Stimulated activated CD4-positive, alpha-beta T cell treated with anti-CD3 and anti-CD28 coated beads, Interleukin-12 subunit alpha, Interleukin-12 subunit beta, amount 100 ng/mL, for 48 hours (primary cell): ENCODE measurements around the gene TTLL6.

Source experiments
- DNase-seq, 3 donors: peaks; one replicate each; pipeline ENCODE4 v3.0.0-alpha.2; 2020; ENCODE audit warnings: low read depth in 2 of 3, low spot score in 1 of 3

TTLL6 gene

DNA sequence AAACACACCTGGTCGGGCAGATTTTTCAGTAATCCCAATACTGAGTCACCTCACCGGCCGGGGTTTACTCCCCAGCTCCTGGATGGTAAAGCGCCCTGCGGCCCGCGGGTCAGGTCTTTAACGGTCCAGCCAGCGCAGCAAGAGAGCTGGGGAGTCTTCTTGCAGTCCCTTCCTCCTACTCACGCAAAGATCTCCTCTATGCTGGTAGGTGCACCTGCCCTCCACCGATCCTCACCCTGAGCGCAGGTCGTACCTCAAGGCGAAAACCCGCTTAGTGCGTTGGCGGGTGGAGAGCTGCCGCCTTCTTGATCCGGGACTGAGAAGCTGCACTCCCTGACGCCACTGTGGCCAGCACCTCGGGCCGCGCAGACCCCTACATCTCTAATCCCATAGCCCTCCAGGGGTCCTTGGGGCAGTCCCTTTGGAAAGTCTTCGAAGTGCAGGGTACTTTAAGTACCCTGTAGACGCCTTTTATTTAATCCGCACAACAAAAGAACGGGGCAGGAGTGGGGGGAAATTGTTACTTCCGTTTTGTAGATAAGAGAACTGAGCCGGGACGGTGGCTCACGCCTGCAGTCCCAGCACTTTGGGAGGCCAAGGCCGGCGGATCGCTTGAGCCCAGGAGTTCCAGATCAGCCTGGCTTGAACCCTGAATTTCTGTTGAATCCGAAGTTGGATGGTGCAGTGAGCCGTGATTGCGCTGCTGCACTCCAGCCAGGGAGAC lies 78.1 kb downstream of the TTLL6 start:
- DNase-seq: no peak

DNA sequence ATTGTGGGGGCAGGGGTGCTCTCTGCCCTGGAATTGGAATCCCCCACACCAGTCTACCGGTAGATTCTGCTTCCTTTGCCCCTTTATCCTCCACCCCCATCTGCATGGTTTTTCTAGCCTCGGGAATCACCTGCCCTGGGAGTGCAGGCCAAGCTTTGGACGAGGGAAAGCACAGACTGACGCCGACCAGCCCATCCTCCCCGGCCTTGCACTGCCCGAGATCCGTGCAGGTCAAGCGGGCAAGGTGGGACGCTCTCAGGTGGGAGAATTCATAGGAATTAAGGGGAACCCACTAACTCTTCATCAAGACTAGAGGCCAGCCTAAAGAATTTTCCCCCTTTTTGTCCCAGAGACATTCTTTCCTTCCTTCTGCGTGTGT lies 78.6 kb downstream of the TTLL6 start:
- DNase-seq: no peak

DNA sequence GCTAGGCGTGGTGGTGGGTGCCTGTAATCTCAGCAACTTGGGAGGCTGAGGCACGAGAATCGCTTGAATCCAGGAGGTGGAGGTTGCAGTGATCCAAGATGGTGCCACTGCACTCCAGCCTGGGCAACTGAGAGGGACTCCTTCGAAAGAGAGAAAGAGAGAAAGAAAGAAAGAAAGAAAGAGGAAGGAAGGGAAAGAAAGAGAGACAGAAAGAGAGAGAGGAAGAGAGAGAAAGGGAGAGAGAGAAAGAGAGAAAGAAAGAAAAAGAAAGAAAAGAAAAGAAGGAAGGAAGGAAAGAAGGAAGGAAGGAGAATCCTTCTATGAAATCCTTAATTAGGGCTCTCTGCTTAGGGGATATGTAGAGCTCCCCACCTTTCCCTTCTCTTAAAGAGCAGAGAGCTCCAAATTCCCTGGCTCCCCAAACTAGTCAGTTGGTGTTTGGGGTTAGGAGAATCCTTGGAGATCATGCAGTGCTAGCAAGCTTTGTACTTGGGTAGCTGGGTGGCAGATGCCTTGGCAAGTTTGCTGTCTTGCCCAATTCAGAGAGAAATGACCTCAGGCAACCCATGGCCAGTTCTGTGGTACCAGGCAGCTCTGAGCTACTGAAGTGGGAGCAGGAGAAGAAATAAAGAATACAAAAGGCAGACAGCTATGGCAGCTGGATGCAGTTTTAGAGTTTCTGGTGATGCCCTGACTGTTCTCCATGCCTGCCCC lies 79.5 kb downstream of the TTLL6 start:
- DNase-seq: no peak

- DNase-seq: no peak
Observed at GRCh38 chr17:48735062-48735351, 82.0 kb downstream of the TTLL6 start.

DNA sequence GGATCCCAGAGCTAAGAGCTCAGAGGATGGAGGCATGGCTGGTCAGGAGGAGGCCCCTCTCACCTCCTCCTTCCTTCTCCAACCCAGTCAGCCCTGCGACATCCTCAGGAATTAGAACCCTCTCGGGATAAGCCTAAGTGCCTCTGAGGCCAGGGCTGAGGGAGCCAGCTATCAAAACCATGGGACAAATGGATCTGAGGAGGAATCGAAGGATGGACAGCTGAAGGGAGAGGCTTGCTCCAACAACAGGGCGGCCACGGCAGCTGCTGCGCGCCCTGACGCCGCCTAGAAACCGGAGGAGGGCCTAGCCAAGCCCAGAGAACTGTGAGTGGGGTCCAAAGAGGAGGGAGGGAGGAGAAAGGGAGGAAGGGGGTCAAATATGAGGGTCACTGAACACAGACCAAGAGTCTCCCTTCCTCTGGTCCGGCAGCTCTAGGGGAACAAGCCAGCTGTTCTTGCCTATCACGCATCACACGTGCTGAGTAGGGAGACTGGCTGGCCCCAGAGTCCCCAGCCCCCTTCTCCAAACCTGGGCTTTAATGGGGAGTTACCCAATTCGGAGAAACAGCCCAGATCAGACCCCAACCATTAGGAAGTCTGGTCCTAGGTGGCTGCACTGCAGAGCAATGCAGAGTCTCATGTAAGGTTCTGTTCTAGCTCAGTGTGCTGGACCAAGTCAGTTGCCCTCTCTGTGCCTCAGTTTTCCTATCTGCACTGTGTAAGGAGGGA lies 82.5 kb downstream of the TTLL6 start:
- no peak for DNase-seq

GRCh38 chr17:48733632-48734328 lies 83.2 kb downstream of the TTLL6 start:
- DNase-seq: no peak

DNA sequence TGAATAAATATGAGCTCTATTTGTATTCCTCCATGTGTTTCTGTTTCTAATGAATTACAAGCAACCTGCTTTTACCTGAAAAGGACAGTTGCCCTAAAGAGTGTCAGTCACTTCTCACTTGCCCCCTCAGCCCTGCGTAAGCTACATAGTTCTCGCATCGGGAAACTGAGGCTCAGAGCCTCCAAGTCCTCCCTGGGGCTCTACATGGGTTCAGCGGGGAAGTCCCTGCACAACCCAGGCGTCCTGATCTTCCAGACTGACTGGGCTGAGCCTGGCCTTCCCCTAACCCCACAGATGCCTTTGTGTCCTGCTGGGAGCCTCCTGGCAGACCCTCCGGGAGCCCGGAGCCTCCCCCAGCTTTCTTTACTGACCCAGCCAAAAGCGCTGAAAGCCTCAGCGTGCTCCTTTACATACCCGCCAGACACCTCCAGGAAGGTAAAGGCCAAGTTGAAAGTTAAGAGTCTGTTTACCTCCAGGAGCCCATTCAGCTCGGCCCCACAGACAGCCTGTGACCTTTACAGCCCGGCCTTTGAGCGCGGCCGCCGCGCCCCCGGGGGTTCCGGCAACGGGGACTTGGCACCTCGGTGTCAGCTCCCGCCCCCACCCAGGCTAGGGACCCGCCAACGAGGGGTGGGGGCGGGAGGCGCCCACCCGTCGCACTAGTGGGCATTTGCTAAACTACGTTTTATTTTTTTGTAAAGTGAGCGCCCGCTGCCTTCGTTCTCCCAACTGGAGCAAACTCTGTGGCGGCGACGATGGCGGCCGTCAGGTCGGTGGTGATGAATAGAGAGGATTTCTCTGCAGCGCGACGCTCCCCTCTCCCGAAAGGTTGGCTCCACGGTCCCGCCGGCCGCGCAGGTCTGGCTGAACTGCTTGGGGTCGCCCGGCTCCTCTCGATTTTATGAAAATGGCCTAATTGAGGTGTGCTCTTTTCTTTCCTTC lies 84.1 kb downstream of the TTLL6 start:
- DNase-seq: no peak

DNA sequence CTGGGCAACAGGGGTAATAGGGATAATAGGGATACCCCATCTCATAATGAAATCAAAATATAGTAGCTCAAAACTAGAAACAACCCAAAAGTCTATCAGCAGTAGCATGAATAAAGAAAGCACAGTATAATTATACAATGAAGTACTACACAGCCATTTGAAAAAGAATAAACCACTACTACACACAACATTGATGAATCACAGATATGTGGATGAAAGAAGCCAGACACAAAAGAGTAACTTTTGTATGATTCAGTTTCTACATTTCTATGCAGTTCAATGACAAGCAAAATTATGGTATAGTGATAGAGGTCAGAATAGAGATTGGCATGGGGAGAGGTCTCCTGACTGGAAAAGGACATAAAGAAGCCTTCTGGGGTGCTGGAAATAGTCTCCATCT lies 85.7 kb downstream of the TTLL6 start:
- DNase-seq: no peak

- DNase-seq: no peak
Observed at GRCh38 chr17:48730240-48730550, 86.8 kb downstream of the TTLL6 start.

- DNase-seq: no peak
Observed at GRCh38 chr17:48729335-48730239, 87.4 kb downstream of the TTLL6 start.

GRCh38 chr17:48728232-48729231 lies 88.5 kb downstream of the TTLL6 start, which contains the start of gene HOXB13:
TSS of gene HOXB13 (minus strand) at chr17:48728750. CDS start at chr17:48728593, 157 bp downstream.
- peak in 2 of 3 donors; percentile 20 to 42 for DNase-seq

GRCh38 chr17:48727415-48728175 lies 89.4 kb downstream of the TTLL6 start:
- no peak for DNase-seq

- no peak for DNase-seq
Observed at GRCh38 chr17:48726916-48727286, 90.1 kb downstream of the TTLL6 start.

GRCh38 chr17:48726114-48726915 lies 90.7 kb downstream of the TTLL6 start:
- DNase-seq: no peak

DNA sequence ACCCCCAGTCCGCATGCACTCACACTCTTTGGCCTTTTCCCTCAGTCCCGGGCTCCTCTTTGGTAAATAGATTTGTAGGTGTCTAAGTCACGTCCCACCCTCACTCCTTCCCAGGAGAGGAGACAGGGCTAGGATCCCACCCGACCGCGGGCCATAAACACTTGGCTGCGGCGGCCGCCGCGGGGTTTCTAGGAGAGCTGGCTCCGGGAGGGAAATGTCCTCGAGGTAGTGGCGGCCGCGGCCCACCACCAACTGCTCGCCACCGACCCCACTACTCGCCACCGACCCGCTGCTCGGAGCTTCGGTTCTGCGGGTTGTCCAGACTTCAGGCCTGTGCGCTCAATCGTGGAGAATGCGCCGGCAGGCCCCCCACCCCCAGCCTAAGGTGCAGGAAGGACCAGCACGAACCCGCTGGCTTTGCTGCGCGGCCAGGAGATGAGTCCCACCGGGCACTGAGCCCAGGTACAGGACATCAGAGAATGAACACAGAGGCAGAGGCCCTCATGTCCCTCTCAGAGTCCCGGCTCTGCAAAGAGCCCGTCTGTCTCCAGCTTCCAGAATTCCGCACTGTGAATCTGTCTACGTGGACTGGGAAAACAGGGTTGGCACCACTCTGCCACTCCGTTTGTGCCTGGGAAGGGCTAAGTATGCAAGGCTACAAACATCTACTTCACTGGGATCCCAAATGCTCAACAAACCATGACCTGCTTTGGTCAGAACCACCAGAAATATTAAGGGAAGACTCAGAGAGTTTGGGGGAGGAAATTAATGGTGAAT lies 91.6 kb downstream of the TTLL6 start:
- no peak for DNase-seq

- DNase-seq: no peak
Observed at GRCh38 chr17:48725004-48725287, 92.1 kb downstream of the TTLL6 start.
